Ureter (tissue), 1 donor: ENCODE results near the gene THBS2. TPM values are rescaled to one million over a fixed set of nuclear protein-coding genes. Genes with fewer than 3 reads are reported as not detected.
"Not testable (repeated sequence)": the region's sequence is repeated elsewhere in the genome, so short reads cannot be mapped to it uniquely, and the experiment has no call there.

Experiments
- DNase-seq: peaks from one replicate; pipeline ENCODE4 v3.0.0-alpha.2; 2020; ENCODE audit warnings: low spot score
- total RNA-seq: library from RNA; stranded (reverse); gene quantifications from one replicate; pipeline ENCODE4 v1.2.4, GENCODE V29; 2023
- donor health status: DM: yes; HTN: yes; CAD: no.

The THBS2 gene
- total RNA-seq, 1 donor from 2014 or later: 65.8 TPM

GRCh38 chr6:169212436-169212835 is 41.2 kb downstream of the THBS2 start:
- no peak for DNase-seq

- DNase-seq: no peak
Observed at GRCh38 chr6:169211881-169212280, 41.8 kb downstream of the THBS2 start.

GRCh38 chr6:169210611-169211010 is 43.0 kb downstream of the THBS2 start:
- DNase-seq: no peak

- DNase-seq: no peak
Observed at GRCh38 chr6:169208011-169208410, 45.6 kb downstream of the THBS2 start.

- DNase-seq: no peak
Observed at GRCh38 chr6:169207482-169207881, 46.2 kb downstream of the THBS2 start.

- DNase-seq: no peak
Observed at GRCh38 chr6:169205176-169206160, 48.2 kb downstream of the THBS2 start.

- DNase-seq: no peak
Observed at GRCh38 chr6:169204167-169204566, 49.5 kb downstream of the THBS2 start.

- no peak for DNase-seq
Observed at GRCh38 chr6:169201985-169202384, 51.7 kb downstream of the THBS2 start.

- no peak for DNase-seq
Observed at GRCh38 chr6:169200893-169201514, 52.6 kb downstream of the THBS2 start.

- DNase-seq: no peak
Observed at GRCh38 chr6:169199625-169200335, 53.9 kb downstream of the THBS2 start.

- DNase-seq: no peak
Observed at GRCh38 chr6:169198885-169199284, 54.8 kb downstream of the THBS2 start.

GRCh38 chr6:169197929-169198328 is 55.7 kb downstream of the THBS2 start:
- not testable (repeated sequence) for DNase-seq

GRCh38 chr6:169196279-169196678 is 57.4 kb downstream of the THBS2 start:
- not testable (repeated sequence) for DNase-seq

GRCh38 chr6:169194737-169195136 is 58.9 kb downstream of the THBS2 start:
- no peak for DNase-seq

GRCh38 chr6:169190970-169191369 is 62.7 kb downstream of the THBS2 start:
- DNase-seq: no peak

GRCh38 chr6:169190144-169190584 is 63.5 kb downstream of the THBS2 start:
- no peak for DNase-seq

- DNase-seq: no peak
Observed at GRCh38 chr6:169189686-169190085, 64.0 kb downstream of the THBS2 start.

- no peak for DNase-seq
Observed at GRCh38 chr6:169189182-169189581, 64.5 kb downstream of the THBS2 start.

- DNase-seq: no peak
Observed at GRCh38 chr6:169188475-169188874, 65.2 kb downstream of the THBS2 start.

GRCh38 chr6:169188051-169188470 is 65.6 kb downstream of the THBS2 start:
- DNase-seq: no peak

GRCh38 chr6:169186496-169187169 is 67.0 kb downstream of the THBS2 start:
- no peak for DNase-seq
